Right kidney (tissue), 9 donors: Measurements from ENCODE around the gene SFT2D2.
A peak's percentile ranks its signal among the peaks of the same experiment; 100 is the strongest.
"Not testable (repeated sequence)": the region's sequence is repeated elsewhere in the genome, so short reads cannot be mapped to it uniquely, and the experiment has no call there.

Experiments
- DNase-seq: peaks from one replicate; pipeline ENCODE4 v3.0.0-alpha.2; 2016
- long read RNA-seq, 8 donors: transcript quantifications; one replicate each; lab custom pipeline, GENCODE V29; 2026

Gene SFT2D2
- long read RNA-seq, donor 1, full-length matches to known transcripts, result 2 of 2 reads
- long read RNA-seq, donor 1, partial matches to known transcripts, result 0 of 2 reads
- long read RNA-seq, donor 1, other reads (novel, unspliced or antisense), result 0 of 2 reads
- long read RNA-seq, donor 2, full-length matches to known transcripts, result 1 of 1 reads
- long read RNA-seq, donor 2, partial matches to known transcripts, result 0 of 1 reads
- long read RNA-seq, donor 2, other reads (novel, unspliced or antisense), result 0 of 1 reads
- long read RNA-seq, donor 3, full-length matches to known transcripts, result 1 of 1 reads
- long read RNA-seq, donor 3, partial matches to known transcripts, result 0 of 1 reads
- long read RNA-seq, donor 3, other reads (novel, unspliced or antisense), result 0 of 1 reads
- long read RNA-seq, donor 4, full-length matches to known transcripts, result 6 of 6 reads
- long read RNA-seq, donor 4, partial matches to known transcripts, result 0 of 6 reads
- long read RNA-seq, donor 4, other reads (novel, unspliced or antisense), result 0 of 6 reads
- long read RNA-seq, donor 5, full-length matches to known transcripts, result 1 of 1 reads
- long read RNA-seq, donor 5, partial matches to known transcripts, result 0 of 1 reads
- long read RNA-seq, donor 5, other reads (novel, unspliced or antisense), result 0 of 1 reads
- long read RNA-seq, donor 6, full-length matches to known transcripts, result 4 of 4 reads
- long read RNA-seq, donor 6, partial matches to known transcripts, result 0 of 4 reads
- long read RNA-seq, donor 6, other reads (novel, unspliced or antisense), result 0 of 4 reads
- long read RNA-seq, donor 7, full-length matches to known transcripts, result 3 of 10 reads
- long read RNA-seq, donor 7, partial matches to known transcripts, result 7 of 10 reads
- long read RNA-seq, donor 7, other reads (novel, unspliced or antisense), result 0 of 10 reads
- long read RNA-seq, donor 8, result 0 reads

GRCh38 chr1:168225476-168226190 lies at the start of gene SFT2D2:
SFT2D2 (plus strand) TSS chr1:168226004; CDS start chr1:168226080, 76 bp downstream.
- DNase-seq, result peak; percentile 95

DNA sequence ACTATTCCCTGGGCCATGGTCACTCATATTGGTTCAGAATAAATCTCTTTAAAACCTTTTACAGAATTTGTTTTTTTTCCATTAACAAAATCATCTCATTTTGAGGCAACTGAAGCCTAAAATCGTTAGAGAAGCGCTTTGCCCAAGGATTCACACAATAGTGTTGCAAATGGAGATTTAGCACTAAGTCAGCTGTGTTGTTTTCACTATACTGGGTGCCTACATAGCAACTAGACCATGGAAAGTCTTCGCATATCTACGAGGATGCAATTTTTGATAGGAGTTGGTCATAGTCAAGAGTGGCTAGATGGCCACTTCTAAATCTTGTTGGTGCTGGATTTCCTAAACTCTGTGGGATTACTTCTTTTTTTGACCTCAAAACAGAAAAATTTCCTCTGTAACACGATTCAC lies 47.6 kb upstream of the SFT2D2 start:
- no peak for DNase-seq

DNA sequence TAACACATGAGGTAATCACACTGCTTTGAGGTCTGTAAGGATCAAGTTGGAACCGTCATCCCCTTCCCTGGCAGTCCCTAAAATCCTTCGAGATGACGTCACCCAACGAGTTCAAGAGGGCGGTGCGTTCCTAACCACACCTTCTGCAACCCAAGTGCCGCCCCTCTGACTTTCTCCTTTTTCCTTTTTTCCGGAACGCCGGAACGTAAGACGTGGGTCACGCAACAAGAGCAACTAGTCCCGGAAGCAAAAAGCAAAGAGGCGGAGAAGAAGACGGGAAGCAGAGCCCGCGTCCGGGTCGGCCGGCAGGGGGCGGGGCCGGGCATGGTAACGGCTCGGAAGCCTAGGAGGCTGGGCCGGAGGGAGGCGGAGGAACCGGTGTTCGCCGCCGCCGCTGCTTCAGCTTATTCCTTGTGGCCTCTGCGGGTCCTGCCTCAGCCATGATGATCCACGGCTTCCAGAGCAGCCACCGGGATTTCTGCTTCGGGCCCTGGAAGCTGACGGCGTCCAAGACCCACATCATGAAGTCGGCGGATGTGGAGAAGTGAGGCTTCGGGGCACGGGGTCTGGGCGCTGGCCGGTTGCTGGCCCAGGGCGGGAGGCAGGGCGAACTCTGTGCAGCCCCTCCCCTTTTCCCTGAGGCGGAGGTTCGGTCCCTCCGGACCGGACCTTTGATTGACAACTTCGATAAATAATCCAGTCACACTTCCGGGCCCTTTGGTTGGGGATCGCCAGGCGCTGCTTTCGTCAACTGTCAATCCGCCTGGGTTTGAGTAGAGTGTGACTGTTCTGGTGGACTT lies 47.0 kb upstream of the SFT2D2 start, which contains the start of gene TIPRL:
TSS of gene TIPRL (plus strand) at position 325 of the 800 bp plus-strand sequence. CDS start at position 441, 116 bp downstream.
- peak; percentile 96 for DNase-seq

DNA sequence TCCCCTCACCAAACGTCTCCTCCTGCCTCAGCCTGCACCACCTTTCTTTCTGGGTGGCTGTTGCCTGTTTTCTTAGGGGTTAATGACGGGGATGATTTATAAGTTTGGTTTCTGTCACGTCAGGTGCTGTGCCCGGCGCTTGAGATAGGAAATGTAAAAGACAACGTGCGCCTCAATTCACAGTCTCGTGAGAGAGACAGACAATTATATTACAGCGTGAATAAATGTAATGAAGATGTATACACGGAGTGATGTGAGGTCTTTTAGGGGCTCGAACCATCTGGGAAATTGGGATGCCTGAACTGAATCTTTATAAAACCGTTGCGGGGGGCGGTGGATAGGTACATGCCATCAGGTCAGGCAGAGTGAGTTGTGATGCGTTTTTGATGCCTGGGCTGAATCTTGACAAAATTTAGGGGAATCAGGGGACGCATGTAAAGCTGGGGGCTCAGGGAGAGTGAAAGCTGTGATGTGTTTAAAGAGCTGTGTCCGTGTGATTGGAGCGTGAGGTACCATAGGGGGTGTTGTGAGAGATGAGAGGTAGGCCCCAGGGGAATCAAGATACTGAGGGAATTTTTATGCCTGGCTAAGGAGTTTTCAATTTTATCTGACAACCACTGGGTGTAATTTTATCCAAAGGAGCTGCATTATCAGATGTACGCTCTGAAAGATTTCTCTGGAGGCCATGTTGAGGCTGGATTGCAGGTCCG lies 46.2 kb upstream of the SFT2D2 start:
- DNase-seq, result no peak

DNA sequence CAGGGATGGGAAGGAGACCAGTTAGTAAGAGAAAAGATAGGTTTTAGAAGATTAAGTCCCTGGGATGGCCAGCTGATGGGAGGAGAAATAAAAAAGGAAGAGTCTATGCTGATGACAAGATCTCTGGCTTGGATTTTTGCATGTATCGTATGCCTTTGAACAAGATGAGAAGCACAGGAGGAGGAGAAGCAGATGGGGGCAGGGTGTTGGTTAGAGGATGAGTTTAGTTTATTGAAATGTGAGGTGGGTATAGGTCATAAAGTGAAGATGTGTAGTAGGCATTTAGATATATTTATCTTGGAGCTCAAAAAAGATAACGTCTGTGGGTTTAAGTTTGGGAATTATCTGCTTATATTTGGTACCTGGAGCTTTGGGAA lies 45.7 kb upstream of the SFT2D2 start:
- no peak for DNase-seq

GRCh38 chr1:168181063-168181720 lies 44.6 kb upstream of the SFT2D2 start:
- DNase-seq, result not testable (repeated sequence)

GRCh38 chr1:168187177-168187576 lies 38.6 kb upstream of the SFT2D2 start:
- DNase-seq, result no peak

- DNase-seq, result no peak
These were observed 35.4 kb upstream of the SFT2D2 start for GRCh38 chr1:168190403-168190802.

GRCh38 chr1:168195199-168196135 lies 30.3 kb upstream of the SFT2D2 start:
- no peak for DNase-seq

DNA sequence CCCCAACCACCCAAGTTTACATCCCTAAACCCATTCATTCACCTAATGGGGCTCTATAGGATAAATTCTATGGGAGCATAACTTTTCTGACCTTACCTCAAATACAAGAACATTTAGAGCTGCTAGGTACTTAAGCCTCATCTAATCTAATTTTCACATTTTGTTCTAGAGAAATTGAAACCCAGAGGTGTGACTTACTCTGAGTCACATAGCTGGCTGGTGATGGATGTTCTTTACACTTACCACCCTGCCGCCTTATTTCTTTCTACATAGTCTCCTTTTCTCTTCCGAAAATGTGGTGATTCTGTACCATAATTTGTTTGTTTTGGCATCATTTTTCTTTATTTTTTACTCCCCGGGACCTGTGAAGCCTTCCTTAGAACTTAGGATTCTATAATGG lies 26.7 kb upstream of the SFT2D2 start:
- no peak for DNase-seq

- no peak for DNase-seq
These were observed 22.7 kb upstream of the SFT2D2 start for GRCh38 chr1:168202941-168203654.

DNA sequence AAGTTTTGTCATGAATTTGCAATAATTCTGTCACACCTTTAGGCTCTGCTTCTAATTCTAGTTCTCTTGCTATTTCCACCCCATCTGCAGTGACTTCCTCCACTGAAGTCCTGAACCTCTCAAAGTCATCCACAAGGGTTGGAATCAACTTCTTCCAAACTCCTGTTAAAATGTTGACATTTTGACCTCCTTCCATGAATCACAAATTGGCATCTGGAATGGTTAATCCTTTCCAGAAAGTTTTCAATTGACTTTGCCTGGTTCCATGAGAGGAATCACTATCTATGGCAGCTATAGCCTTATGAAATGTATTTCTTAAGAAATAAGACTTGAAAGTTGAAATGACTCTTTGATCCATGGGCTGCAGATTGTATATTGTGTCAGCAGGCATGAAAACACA lies 19.7 kb upstream of the SFT2D2 start:
- DNase-seq, result no peak

DNA sequence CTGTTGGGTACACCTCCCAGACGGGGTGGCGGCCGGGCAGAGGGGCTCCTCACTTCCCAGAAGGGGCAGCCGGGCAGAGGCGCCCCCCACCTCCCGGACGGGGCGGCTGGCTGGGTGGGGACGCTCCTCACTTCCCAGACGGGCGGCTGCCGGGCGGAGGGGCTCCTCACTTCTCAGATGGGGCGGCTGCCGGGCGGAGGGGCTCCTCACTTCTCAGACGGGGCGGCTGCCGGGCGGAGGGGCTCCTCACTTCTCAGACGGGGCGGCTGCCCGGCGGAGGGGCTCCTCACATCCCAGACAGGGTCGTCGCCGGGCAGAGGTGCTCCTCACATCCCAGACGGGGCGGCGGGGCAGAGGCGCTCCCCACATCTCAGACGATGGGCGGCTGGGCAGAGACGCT lies 18.1 kb upstream of the SFT2D2 start:
- DNase-seq, result not testable (repeated sequence)

DNA sequence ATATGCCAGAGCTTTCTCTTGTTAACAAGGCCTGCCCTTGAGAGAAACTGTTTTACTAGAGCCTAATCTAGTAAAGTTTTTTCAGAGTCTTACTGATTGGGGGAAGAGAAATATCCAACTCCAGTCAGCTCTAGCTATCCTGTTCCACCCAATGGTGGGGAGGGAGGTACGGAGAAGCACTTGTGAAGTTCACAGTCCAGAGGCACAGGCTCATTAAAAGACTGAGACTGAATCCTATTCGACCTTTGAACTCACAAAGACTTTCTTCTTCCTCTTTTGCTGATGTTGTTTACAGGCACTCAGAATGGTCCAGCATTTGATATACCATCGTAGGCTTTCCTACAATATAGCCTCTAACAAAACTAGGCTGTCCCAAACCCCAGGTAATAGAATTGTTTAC lies 15.5 kb upstream of the SFT2D2 start:
- no peak for DNase-seq

- DNase-seq, result no peak
These were observed 12.5 kb upstream of the SFT2D2 start for GRCh38 chr1:168213349-168213748.

- no peak for DNase-seq
These were observed 9.6 kb upstream of the SFT2D2 start for GRCh38 chr1:168216171-168216570.

DNA sequence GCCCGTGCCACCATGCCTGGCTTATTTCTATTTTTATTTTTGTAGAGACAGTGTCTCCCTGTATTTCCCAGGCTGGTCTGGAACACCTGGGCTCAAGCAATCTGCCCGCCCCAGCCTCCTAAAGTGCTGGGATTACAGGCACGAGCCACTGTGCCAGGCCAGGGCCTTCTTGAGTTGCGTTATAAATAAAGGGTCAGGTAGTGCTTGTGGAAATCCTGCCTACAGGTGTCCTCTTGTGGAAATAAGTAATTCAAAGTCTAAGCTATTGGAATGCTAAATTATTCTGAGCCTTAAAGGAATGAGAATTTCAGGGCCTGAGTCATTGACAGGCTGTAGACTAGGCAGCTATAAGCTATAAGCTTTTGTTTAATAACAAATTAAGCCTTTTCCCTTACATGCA lies 8.1 kb upstream of the SFT2D2 start:
- no peak for DNase-seq

GRCh38 chr1:168218658-168219057 lies 7.1 kb upstream of the SFT2D2 start:
- DNase-seq, result no peak

DNA sequence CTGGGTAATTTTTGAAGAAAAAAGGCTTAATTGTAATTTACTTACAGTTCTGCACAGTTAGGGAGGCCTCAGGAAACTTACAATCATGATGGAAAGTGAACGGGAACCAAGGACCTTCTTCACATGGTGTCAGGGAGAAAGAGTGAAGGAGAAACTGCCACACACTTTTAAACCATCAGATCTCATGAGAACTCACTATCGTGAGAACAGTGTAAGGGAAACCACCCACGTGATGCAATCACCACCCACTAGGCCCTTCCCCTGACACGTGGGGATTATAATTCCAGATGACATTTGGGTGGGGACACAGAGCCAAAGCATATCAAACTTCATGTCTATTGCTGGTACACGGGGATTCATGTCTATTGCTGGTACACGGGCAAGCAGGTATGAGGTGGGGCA lies 5.3 kb upstream of the SFT2D2 start:
- DNase-seq, result no peak
